ENCODE data around the gene SLC1A7. TPM values are rescaled to one million over a fixed set of nuclear protein-coding genes. Genes with fewer than 3 reads are reported as not detected.

The SLC1A7 gene
- total and polyA plus RNA-seq, 2 donors, result 0.29 TPM; not detected in 1

DNA sequence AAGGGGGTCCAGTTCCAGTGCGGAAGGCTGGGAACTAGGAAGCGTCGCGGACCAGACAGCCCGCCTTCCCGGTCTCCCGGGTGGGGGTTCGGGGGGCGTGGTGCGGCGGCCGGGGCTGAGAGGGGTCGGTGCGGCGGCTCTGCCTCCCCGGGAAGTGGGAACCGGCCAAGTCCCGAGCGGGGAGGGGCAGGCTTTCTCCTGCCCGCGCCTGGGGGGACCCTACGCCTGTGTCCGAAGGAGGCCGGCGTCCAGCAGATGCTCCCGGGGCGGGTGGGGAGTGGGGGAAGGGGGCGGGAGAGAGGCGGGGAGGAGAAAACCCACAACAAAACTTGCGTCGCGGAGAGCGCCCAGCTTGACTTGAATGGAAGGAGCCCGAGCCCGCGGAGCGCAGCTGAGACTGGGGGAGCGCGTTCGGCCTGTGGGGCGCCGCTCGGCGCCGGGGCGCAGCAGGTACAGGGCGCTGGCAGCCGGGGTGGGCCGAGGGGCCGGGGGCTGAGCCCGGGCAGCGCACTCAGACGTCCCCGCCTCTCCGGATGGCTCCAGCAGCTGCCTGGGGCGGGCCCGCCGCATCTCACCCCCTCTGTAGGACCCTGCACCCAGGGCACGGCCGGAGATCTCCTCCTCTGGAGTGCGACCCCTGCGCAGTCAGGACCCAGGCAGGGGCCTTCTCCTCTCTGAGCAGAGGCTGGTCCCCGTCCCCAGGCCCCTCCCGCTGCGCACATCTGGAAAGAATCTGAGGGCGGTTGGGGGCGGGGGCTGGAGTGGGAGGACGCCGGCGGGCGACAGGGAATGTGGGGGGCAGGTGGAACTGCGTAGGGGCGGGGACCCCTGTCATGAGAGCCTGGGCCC, 80.4 kb downstream of the SLC1A7 start, which contains the start of gene PODN:
TSS of gene PODN (plus strand) at position 355 of the 849 bp plus-strand sequence. CDS start 7,643 bp downstream, outside the sequence.
- no peaks in the 10 kb centered on the region for H3K4me1 ChIP-seq (ENCODE audit: insufficient read depth)
- H3K36me3 ChIP-seq (ENCODE audit: insufficient read depth), result no peaks in the 10 kb centered on the region
- WGBS, result under 1% methylated on average over 73 of the region's 73 CpGs
- DNase-seq (ENCODE audit: extremely low spot score), result no peak
- H3K4me3 ChIP-seq (ENCODE audit: low read depth, low read length), result peak within 1 kb of the TSS; percentile 61
- no peak within 1 kb of the TSS for H3K27ac ChIP-seq (ENCODE audit: low read depth)

DNA sequence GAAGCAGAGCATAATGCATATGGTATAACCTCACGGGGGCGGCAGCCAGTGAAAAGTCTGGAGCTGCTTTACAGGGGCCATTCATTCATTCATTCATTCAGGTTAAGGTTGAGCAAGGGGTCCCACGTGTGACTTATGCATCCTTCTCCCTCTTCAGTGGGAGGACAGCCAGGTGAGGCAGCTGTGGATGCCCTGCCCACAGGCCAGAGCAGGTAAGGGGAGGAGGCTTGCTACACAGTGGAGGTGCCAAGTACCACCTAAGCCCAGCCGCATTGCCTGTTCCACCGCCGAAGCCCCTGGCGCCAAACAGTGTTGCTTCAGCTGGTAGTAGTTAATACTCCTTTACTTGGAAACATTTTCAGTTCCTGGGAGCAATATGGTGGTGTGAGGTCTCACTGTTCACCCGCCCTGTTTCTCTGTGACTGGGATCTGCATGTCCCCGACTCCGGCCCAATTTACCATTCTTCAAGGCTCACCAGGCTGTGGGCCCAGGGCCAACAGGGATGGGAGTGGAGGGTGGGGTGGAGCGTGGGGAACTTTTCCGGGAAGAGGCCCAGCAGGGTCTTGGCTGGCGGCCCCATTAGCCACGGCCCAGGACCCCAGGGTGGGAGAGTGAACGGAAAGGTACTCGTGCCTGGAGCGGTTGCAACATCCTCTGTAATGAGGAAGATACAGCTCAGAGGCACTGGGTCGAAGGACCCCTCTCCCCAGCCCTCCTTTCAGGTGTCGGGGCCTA, 81.1 kb downstream of the SLC1A7 start:
- Histone ChIP-seq H3K4me1 (ENCODE audit: insufficient read depth) (no peaks in the 10 kb centered on the region), H3K4me3 (ENCODE audit: low read depth, low read length) (peak overlapping the region; percentile 61), H3K36me3 (ENCODE audit: insufficient read depth) (no peaks in the 10 kb centered on the region), H3K27ac (ENCODE audit: low read depth) (no peak overlapping the region)
- 49% methylated on average over 19 of the region's 19 CpGs for WGBS
- peak; percentile 21 for DNase-seq (ENCODE audit: extremely low spot score)

DNA sequence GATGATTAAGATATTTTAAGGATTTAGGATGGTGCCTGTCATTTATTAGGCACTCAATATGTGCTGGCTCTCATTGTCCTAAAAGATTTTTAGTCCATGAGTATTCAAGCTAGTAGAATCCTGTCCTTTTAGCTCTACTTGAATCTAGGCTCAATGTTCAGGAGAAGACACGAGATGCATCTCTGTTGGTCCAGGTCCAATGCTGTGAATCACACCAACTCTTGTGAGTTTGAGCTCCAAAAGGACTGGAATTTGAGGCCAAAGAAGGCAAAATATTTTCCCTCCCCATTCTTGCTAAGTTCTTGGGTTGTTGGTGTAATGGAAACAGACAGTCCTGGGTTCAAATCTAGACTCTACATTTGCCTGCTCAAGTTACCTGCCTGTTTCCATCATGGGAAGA, 81.9 kb downstream of the SLC1A7 start:
- H3K4me3 ChIP-seq (ENCODE audit: low read depth, low read length), result no peak overlapping the region
- no peak for DNase-seq (ENCODE audit: extremely low spot score)
- 36% methylated on average over 1 of the region's 1 CpG for WGBS
- H3K27ac ChIP-seq (ENCODE audit: low read depth), result no peak overlapping the region
- H3K4me1 ChIP-seq (ENCODE audit: insufficient read depth), result no peaks in the 10 kb centered on the region
- H3K36me3 ChIP-seq (ENCODE audit: insufficient read depth), result no peaks in the 10 kb centered on the region

DNA sequence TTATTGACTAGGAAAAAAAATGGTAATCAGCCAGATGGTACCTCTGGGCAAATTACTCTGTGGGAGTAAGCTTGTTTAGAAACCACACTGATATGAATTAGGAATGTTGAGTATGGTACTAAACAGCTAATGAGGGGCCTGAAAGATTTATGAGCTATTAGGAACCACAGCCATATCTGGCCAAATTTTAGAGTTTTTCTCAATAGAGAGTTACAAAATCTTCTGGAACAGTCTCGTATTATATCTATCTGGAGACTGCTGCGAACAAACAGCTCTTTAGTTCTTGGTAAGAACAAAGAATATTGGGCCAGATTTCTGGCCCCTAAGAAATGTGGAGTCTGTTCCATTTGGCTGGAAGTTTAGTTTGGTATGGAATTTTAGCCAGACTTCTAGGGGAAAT, 85.3 kb downstream of the SLC1A7 start:
- no peak for DNase-seq (ENCODE audit: extremely low spot score)
- Histone ChIP-seq H3K4me3 (ENCODE audit: low read depth, low read length) (no peak overlapping the region), H3K36me3 (ENCODE audit: insufficient read depth) (no peaks in the 10 kb centered on the region), H3K27ac (ENCODE audit: low read depth) (no peak overlapping the region), H3K4me1 (ENCODE audit: insufficient read depth) (no peaks in the 10 kb centered on the region)
- 54% methylated on average over 2 of the region's 2 CpGs for WGBS

DNA sequence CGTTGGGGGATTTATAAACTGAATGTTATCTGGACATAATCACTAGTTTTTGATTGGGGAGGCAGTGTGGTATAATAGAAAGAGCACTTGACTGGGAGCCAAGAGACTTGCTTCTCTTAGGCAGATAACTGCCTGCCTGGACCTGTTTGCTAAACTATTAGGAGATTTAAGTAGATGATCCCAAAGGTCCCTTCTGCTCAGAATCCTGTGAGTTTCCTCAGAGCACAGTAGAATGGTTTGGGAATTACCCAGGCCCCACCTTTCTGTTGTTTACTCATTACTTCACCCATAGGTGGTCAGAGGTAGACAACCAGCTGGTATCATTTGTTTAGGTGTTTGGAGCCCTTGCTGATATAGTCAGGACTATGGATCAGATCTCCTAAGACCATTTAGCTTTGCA, 90.8 kb downstream of the SLC1A7 start:
- Histone ChIP-seq H3K27ac (ENCODE audit: low read depth) (no peak overlapping the region), H3K36me3 (ENCODE audit: insufficient read depth) (peaks cover 2% of the 10 kb centered on the region), H3K4me1 (ENCODE audit: insufficient read depth) (no peaks in the 10 kb centered on the region), H3K4me3 (ENCODE audit: low read depth, low read length) (no peak overlapping the region)
- 13% methylated on average over 1 of the region's 1 CpG for WGBS
- no peak for DNase-seq (ENCODE audit: extremely low spot score)

DNA sequence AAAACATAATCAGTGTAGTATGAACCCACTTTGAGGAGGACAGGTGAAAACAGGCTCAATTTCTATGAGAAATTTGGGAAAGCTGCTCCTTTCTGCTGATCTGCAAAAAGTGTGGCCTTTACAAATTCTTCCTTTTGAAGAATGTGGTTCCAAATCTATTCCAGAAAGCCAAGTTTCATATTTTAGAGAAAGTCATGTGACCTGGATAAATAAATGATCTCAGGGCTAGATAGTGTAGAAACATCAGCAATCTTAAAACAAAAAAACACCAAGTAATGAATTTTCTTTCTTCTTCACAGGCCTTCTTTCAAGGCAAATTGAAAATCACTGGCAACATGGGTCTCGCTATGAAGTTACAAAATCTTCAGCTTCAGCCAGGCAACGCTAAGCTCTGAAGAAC, 92.1 kb downstream of the SLC1A7 start:
- Histone ChIP-seq H3K4me3 (ENCODE audit: low read depth, low read length) (no peak overlapping the region), H3K4me1 (ENCODE audit: insufficient read depth) (no peaks in the 10 kb centered on the region), H3K27ac (ENCODE audit: low read depth) (no peak overlapping the region), H3K36me3 (ENCODE audit: insufficient read depth) (peaks cover 2% of the 10 kb centered on the region)
- DNase-seq (ENCODE audit: extremely low spot score), result no peak
- 80% methylated on average over 2 of the region's 2 CpGs for WGBS

DNA sequence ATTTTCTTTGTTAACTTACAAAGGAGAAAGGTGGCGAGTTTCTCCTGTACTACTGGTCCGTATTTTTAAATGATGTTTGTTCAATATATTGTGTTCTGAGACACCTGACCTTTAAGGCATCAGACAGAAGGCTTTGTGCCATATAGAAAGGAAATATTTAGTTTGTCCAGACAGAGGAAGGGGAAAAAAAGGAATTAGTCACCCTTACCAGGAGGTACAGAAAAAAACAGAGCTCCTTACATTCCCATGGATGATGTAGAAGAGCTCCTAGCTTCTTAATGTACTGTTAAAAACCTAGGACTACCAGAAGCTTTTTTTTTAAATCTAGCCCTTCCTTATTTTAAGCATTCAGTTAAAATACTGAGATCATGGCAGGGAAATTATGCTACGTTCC, 92.9 kb downstream of the SLC1A7 start:
- WGBS, result 83% methylated on average over 3 of the region's 3 CpGs
- no peak for DNase-seq (ENCODE audit: extremely low spot score)
- no peak overlapping the region for H3K27ac ChIP-seq (ENCODE audit: low read depth)
- H3K4me3 ChIP-seq (ENCODE audit: low read depth, low read length), result no peak overlapping the region
- no peaks in the 10 kb centered on the region for H3K4me1 ChIP-seq (ENCODE audit: insufficient read depth)
- peaks cover 2% of the 10 kb centered on the region for H3K36me3 ChIP-seq (ENCODE audit: insufficient read depth)

DNA sequence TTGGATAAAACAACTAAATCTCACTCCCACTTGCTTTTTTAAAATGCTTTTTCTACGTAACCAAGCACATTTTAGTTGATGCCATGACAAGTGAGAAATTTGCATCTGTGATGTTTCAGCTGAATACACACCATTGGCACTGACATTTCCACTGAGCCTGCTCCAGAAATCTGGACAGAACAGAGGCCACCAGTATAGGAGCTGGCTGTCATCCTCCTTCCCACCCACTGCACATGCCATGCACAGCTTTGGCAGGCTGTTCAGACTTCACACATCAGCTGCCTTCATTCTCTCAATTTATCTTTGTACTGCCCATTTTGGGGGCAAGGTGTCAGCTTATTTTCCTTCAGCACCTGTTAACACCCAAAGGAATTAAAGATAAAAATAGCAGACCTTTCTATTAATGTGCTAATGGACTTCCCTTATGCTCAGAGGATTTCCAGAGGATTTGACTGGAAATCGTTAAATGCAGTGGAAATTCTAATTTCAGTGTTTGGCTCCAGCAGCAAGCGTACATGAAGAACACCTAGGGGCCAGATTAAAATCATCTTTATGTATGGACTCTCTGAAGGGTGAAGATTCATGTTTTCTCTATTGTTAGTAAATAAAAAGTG, 93.4 kb downstream of the SLC1A7 start:
- Histone ChIP-seq H3K4me1 (ENCODE audit: insufficient read depth) (no peaks in the 10 kb centered on the region), H3K4me3 (ENCODE audit: low read depth, low read length) (no peak overlapping the region), H3K36me3 (ENCODE audit: insufficient read depth) (peaks cover 2% of the 10 kb centered on the region), H3K27ac (ENCODE audit: low read depth) (no peak overlapping the region)
- WGBS, result 81% methylated on average over 3 of the region's 3 CpGs
- DNase-seq (ENCODE audit: extremely low spot score), result no peak

DNA sequence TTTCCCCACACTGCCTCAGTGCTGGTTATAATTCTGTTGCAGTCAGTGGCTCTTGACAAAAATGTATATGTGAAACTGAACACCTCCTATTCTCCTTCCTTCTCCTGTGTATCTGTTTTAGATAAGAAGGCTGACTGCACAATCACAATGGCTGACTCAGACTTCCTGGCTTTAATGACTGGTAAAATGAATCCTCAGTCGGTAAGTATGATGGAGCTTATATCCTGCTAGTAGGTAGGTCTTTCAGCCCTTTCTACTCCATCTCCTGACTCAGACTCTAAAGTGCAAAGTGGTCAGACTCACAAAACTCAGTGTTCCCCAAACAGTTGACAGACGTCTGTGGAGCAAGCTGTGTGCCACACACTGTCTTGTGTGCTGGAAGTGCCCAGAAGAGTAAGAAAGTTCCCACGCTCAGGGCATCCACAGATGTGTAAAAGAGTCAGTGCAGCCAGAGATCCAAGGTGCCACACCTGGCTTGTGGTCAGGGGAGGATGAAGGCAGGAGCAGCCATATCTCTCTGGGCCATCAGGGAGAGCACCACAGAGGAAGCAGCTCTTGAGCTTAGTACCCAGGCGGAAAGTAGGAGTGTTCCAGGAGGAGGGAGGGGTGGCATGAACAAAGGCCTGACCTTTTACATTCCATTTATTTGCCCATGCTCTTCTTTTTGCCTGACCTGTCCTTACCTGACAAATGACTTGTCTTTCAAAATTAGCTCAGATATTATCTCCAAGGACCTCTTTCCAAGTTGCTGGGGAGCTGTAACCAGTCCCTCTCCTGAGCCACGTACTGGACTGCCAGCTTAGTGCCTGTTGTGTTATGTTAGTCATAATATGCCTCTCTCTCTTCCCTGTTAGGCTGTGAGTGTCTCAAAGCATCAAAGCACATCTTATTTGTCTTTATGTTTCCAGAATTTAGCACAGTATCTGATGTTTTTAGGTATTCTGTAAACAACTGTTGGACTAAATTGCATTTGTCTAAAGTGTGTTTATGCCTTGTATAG, 94.4 kb downstream of the SLC1A7 start:
- WGBS, result 66% methylated on average over 5 of the region's 5 CpGs
- Histone ChIP-seq H3K36me3 (ENCODE audit: insufficient read depth) (peaks cover 2% of the 10 kb centered on the region), H3K27ac (ENCODE audit: low read depth) (no peak overlapping the region), H3K4me1 (ENCODE audit: insufficient read depth) (no peaks in the 10 kb centered on the region), H3K4me3 (ENCODE audit: low read depth, low read length) (no peak overlapping the region)
- DNase-seq (ENCODE audit: extremely low spot score), result no peak

DNA sequence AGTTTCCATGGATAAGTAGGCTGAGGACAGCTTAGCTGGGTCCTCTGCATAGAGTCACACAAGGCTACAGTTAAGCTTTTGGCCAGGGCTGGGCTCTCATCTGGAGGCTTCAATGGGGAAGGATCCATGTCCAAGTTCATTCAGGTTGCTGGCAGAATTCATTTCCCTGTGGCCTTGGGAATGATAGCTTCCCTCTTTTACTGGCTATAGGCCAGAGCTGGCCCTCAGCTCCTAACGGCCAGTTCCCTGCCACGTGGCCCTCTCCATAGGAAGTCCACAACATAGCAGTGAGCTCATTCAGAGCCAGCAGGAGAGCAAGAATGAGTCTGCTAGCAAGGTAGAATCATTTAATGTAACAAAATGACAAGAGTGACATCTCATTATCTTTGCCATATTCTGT, 95.5 kb downstream of the SLC1A7 start:
- no peaks in the 10 kb centered on the region for H3K36me3 ChIP-seq (ENCODE audit: insufficient read depth)
- H3K4me1 ChIP-seq (ENCODE audit: insufficient read depth), result no peaks in the 10 kb centered on the region
- no peak overlapping the region for H3K27ac ChIP-seq (ENCODE audit: low read depth)
- DNase-seq (ENCODE audit: extremely low spot score), result no peak
- no peak overlapping the region for H3K4me3 ChIP-seq (ENCODE audit: low read depth, low read length)
- WGBS, result 45% methylated on average over 2 of the region's 2 CpGs

DNA sequence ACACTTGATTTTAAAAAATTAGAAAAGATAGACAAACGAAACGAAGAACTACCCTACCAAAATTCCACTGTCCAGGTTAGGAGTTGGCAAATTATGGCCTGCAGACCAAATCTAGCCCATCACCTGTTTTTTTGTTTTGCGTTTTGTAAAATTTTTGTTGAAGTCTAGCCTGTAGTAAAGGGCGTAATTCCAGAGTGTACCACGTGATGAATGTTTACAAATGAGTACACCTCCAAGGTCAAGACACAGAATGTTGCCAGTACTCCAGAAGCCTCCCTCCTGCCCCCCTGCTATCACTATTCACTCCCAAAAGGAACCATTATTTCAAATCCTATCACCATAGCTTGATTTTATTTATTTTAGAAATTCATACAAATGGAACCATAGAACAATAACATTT, 97.5 kb downstream of the SLC1A7 start:
- 90% methylated on average over 5 of the region's 5 CpGs for WGBS
- peaks cover 1% of the 10 kb centered on the region for H3K36me3 ChIP-seq (ENCODE audit: insufficient read depth)
- no peaks in the 10 kb centered on the region for H3K4me1 ChIP-seq (ENCODE audit: insufficient read depth)
- H3K4me3 ChIP-seq (ENCODE audit: low read depth, low read length), result no peak overlapping the region
- no peak for DNase-seq (ENCODE audit: extremely low spot score)
- no peak overlapping the region for H3K27ac ChIP-seq (ENCODE audit: low read depth)

DNA sequence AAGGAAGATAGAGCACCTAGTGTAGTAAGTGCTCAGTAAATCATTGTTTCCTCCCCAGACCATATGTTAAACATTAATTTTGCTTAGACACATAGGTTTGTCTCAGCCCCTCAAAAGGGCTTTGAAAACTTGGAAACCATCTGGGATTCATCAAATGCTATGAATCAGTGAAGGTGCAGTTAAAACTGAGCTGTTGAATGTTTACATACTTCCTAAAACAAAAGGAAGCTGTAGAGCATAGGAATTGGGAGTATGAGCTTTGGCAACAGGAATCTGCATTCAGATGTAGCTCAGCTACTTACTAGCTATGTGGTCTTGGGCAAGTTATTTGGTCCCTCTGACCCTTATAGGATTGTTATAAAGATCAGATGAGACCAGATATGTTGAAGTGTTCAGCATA, 99.2 kb downstream of the SLC1A7 start:
- Histone ChIP-seq H3K27ac (ENCODE audit: low read depth) (no peak overlapping the region), H3K36me3 (ENCODE audit: insufficient read depth) (peaks cover 5% of the 10 kb centered on the region), H3K4me3 (ENCODE audit: low read depth, low read length) (no peak overlapping the region), H3K4me1 (ENCODE audit: insufficient read depth) (no peaks in the 10 kb centered on the region)
- no peak for DNase-seq (ENCODE audit: extremely low spot score)

DNA sequence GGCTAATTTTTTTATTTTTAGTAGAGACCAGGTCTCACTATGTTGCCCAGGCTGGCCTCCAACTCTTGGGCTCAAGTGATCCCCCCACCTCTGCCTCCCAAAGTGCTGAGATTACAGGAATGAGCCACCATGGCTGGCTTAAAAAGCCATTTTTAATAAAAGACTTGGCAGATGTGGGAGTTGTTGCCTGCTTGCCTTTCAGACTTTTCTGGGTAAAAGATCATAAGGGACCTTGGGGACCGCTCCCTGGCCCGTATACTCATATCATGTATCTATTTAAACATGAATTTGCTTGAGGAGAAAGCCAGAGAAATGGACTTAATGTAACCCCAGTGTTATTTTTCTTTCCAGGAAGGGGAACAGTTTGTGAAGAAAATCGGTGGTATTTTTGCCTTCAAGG, 103.9 kb downstream of the SLC1A7 start:
- H3K27ac ChIP-seq (ENCODE audit: low read depth), result no peak overlapping the region
- 91% methylated on average over 3 of the region's 3 CpGs for WGBS

More for the DNA sequence above, 103.9 kb downstream of the SLC1A7 start:
- peaks cover 5% of the 10 kb centered on the region for H3K36me3 ChIP-seq (ENCODE audit: insufficient read depth)
- H3K4me3 ChIP-seq (ENCODE audit: low read depth, low read length), result no peak overlapping the region
- DNase-seq (ENCODE audit: extremely low spot score), result no peak
- H3K4me1 ChIP-seq (ENCODE audit: insufficient read depth), result no peaks in the 10 kb centered on the region

Measured in urinary bladder (tissue), 4 donors.